Activated naive CD8-positive, alpha-beta T cell treated with anti-CD3 and anti-CD28 coated beads for 36 hours (primary cell): Measurements from ENCODE around the gene MYPOP. TPM values are rescaled to one million over a fixed set of nuclear protein-coding genes. Genes with fewer than 3 reads are reported as not detected.
A peak's percentile ranks its signal among the peaks of the same experiment; 100 is the strongest.
"Not testable (repeated sequence)": the region's sequence is repeated elsewhere in the genome, so short reads cannot be mapped to it uniquely, and the experiment has no call there.

ENCODE experiments used
- DNase-seq: peaks from one replicate; pipeline ENCODE4 v3.0.0; 2021
- H3K27ac Mint-ChIP-seq: one replicate; pipeline ENCODE4 v1.8.0; 2022; ENCODE audit warnings: mild to moderate bottlenecking, moderate library complexity, mixed read lengths
- H3K27me3 Mint-ChIP-seq: one replicate; pipeline ENCODE4 v1.8.0; 2022; ENCODE audit warnings: mild to moderate bottlenecking, mixed read lengths
- H3K36me3 Mint-ChIP-seq: one replicate; pipeline ENCODE4 v1.8.0; 2021; ENCODE audit warnings: mild to moderate bottlenecking, mixed read lengths
- H3K4me1 Mint-ChIP-seq: one replicate; pipeline ENCODE4 v1.8.0; 2021; ENCODE audit warnings: mixed read lengths
- H3K4me3 Mint-ChIP-seq: one replicate; pipeline ENCODE4 v1.8.0; 2022; ENCODE audit warnings: mild to moderate bottlenecking, moderate library complexity, mixed read lengths
- H3K9me3 Mint-ChIP-seq: one replicate; pipeline ENCODE4 v1.8.0; 2022; ENCODE audit warnings: mixed read lengths
- total RNA-seq, 2 experiments: library from RNA; stranded (reverse); gene quantifications; one replicate each; pipeline ENCODE4 v1.2.3, GENCODE V29; 2021

The MYPOP gene
- total RNA-seq, 2 experiments from 2014 or later: 3.9 TPM

DNA sequence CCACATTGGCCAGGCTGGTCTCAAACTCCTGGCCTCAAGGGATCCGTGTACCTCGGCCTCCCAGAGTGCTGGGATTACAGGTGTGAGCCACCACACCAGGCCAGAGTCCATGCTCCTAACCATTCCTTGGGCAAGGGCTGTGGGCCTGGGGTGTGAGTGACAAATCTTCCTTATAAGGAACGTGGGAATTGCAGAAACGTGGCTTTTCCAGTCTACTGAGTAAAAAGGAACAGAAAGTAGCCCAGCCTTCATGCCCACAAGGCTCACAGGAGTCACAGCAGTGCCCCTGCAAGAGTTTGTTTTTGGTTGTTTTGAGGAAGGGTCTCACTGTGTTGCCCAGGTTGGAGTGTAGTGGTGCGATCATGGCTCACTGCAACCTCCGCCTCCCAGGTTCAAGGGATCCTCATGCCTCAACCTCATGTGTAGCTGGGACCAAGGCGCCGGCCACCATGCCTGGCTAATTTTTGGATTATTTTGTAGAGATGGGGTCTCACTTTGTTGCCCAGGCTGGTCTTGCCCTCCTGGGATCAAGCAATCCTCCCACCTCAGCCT lies 5.1 kb downstream of the MYPOP start:
- no peaks in the 10 kb centered on the region for H3K9me3 Mint-ChIP-seq
- H3K4me3 Mint-ChIP-seq: no peak overlapping the region
- peaks cover 7% of the 10 kb centered on the region for H3K36me3 Mint-ChIP-seq
- H3K27ac Mint-ChIP-seq: no peak overlapping the region
- DNase-seq: no peak
- H3K4me1 Mint-ChIP-seq: peaks cover 11% of the 10 kb centered on the region
- no peaks in the 10 kb centered on the region for H3K27me3 Mint-ChIP-seq

DNA sequence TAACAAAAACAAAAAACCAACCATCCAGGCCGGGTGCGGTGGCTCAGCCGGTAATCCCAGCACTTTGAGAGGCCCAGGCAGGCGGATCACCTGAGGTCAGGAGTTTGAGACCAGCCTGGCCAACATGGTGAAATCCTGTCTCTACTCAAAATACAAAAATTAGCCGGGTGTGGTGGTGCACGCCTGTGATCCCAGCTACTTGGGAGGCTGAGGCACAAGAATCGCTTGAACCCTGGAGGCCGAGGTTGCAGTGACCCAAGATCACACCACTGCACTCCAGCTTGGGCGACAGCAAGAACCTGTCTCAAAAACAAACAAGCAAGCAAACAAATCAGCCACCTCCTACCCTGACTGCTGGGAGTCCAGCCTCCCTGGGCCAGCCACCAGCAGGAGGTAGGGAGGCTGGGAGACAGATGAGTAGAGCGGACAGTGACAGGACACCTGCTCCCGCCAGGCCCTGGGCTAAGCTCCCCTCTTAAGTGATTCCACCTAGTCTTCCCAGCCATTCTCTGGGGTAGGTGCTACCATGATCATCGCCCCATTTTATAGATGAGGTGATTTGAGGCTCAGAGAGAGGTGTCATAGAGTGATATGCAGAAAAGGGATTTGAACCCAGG lies 6.3 kb downstream of the MYPOP start:
- H3K4me3 Mint-ChIP-seq, DNase-seq, H3K27ac Mint-ChIP-seq, H3K9me3 Mint-ChIP-seq, H3K36me3 Mint-ChIP-seq, H3K27me3 Mint-ChIP-seq, H3K4me1 Mint-ChIP-seq: not testable (repeated sequence)

DNA sequence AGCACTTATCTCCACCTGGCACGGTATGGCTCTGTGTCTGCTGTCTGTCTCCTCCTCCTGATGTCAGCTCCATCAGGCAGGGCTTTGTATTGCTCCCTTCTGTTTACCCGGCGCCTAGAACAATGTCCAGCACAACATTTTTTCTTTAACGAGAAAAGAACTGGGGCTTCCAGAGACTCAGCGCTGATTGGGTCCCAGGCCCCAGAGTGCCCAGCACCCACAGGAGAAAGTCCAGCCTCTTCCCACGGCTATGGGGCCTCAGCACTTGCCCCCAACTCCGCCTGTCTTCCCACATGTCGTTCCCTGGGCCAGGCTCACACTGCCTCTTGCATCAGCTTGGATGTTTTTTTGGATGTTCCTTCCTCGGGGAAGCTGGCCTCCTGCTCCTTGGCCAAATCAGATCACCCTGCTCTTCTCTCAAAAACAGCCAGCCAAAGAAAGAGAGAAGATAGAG lies 6.9 kb downstream of the MYPOP start:
- Mint-ChIP-seq H3K27me3 (no peaks in the 10 kb centered on the region), H3K27ac (peak overlapping the region; percentile 35), H3K4me1 (peaks cover 5% of the 10 kb centered on the region), H3K4me3 (no peak overlapping the region), H3K9me3 (no peaks in the 10 kb centered on the region), H3K36me3 (peaks cover 7% of the 10 kb centered on the region)
- DNase-seq: no peak

DNA sequence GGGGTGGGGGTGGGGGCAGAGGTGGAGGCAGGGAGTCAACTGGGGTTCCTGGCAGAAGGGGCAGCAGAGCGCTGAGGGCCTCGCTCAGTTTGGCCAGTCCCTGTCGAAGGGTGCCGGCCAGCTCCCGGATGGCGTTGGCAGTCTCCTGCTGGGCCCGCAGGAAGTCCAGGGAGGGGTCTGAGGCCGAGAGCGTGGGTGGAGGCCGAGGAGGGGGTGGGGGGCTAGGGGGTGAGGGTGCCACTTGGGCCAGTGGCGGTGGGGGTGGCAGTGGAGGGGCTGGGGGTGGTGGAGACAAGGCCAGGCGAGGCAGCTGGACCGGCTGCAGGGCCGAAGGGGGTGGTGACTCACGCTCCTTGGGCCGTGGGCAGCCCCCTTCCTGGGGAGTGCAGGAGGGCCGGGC lies 11.5 kb downstream of the MYPOP start:
- Mint-ChIP-seq H3K9me3 (no peaks in the 10 kb centered on the region), H3K4me3 (no peak overlapping the region), H3K27me3 (no peaks in the 10 kb centered on the region), H3K4me1 (peaks cover 6% of the 10 kb centered on the region), H3K36me3 (peaks cover 6% of the 10 kb centered on the region), H3K27ac (no peak overlapping the region)
- DNase-seq: no peak

DNA sequence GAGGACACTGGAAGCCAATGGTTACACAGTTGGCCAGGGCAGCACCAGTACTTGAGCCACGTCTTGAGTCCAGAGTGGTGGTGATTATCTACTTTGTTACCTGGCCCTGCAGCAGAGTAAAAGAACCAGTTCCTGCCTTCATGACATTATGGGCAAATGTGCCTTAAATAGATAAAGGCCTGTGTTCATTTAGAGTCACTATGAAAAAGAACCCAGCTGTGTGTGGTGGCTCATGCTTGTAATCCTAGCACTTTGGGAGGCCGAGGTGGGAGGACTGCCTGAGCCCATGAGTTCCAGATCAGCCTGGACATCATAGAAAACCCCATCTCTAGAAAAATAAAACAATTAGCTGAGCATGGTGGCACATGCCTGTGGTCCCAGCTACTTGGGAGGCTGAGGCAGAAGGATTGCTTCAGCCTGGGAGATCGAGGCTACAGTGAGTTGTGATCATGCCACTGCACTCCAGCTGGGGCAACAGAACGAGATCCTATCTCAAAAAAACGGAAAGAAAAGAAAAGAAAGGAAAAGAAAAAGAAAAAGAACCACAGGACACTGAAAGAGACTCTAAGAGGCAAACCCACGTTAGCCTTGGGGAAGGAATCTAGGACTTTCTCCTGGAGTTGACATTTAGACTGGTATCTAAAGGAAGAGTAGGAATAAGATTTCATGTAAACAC lies 13.1 kb downstream of the MYPOP start:
- H3K36me3 Mint-ChIP-seq: no peaks in the 10 kb centered on the region
- H3K27me3 Mint-ChIP-seq: no peaks in the 10 kb centered on the region
- no peak for DNase-seq
- H3K27ac Mint-ChIP-seq: no peak overlapping the region
- no peak overlapping the region for H3K4me3 Mint-ChIP-seq
- H3K9me3 Mint-ChIP-seq: no peaks in the 10 kb centered on the region
- peaks cover 6% of the 10 kb centered on the region for H3K4me1 Mint-ChIP-seq

DNA sequence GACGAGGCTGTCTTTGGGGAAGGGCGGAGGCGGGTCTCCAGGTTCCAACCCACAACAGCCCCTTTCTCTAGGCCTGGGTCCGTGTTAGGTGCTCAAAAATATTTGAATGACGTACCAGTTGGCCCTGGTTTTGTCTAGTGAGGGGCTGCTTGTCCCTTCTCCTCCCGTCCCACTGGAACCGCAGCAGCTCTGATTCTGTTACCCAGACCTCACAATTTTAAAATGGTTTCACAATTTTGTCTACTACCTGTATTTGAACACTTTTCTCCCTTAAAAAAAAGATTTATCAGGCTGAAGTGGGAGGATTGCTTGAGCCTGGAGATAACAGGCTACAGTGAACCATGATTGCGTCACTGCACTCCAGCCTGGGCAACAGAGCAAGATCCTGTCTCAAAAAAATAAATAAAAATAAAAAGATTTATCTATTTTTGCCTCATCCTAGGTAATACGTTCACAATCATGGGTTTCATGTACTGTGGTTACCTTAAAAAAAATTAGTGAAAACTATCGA lies 15.2 kb downstream of the MYPOP start:
- Mint-ChIP-seq H3K27me3 (no peaks in the 10 kb centered on the region), H3K9me3 (no peaks in the 10 kb centered on the region), H3K4me3 (peak overlapping the region; percentile 91), H3K27ac (peak overlapping the region; percentile 93), H3K4me1 (peaks cover 12% of the 10 kb centered on the region), H3K36me3 (peaks cover 3% of the 10 kb centered on the region)
- DNase-seq: no peak

DNA sequence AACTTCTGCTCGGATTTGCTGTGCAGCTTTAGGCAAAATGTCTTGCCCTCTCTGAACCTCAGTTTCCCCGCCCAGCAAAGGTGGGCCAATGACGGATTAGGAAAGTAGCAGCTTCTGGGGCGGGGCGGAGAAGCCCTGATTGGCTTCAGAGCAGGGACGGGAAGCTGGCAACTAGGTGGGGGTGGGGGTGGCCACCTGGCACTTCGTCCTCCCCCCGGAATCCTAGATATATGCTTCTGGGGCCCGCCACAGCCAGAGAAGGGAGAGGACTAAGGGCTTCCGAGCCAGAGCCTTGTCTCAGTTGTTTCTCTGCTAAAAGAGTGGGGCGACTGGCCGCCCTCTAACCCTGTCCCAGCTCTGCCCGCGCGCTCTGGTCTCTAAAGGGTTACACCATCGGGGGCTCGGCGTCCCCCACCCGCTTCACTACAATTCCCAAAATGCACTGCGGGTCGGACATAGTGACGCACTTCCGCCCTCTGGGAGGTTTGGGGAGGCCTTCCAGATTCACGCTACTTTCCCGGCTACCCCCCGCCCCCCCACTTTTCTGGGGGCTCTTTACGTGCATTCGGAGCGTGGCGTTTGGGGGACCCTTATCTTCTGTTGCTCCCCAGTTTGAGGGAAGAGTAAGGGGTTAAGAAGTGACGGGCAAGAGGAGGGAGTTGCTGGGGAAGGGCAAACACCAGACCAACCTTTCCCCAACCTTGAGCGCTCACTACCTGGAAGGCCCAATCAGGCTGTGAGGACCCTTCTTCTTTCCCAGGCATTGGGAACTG lies 15.8 kb downstream of the MYPOP start:
- peak; percentile 89 for DNase-seq
- peaks cover 16% of the 10 kb centered on the region for H3K4me1 Mint-ChIP-seq
- H3K9me3 Mint-ChIP-seq: no peaks in the 10 kb centered on the region
- no peaks in the 10 kb centered on the region for H3K27me3 Mint-ChIP-seq
- H3K36me3 Mint-ChIP-seq: peaks cover 3% of the 10 kb centered on the region
- H3K27ac Mint-ChIP-seq: peak overlapping the region; percentile 93
- peak overlapping the region; percentile 91 for H3K4me3 Mint-ChIP-seq

DNA sequence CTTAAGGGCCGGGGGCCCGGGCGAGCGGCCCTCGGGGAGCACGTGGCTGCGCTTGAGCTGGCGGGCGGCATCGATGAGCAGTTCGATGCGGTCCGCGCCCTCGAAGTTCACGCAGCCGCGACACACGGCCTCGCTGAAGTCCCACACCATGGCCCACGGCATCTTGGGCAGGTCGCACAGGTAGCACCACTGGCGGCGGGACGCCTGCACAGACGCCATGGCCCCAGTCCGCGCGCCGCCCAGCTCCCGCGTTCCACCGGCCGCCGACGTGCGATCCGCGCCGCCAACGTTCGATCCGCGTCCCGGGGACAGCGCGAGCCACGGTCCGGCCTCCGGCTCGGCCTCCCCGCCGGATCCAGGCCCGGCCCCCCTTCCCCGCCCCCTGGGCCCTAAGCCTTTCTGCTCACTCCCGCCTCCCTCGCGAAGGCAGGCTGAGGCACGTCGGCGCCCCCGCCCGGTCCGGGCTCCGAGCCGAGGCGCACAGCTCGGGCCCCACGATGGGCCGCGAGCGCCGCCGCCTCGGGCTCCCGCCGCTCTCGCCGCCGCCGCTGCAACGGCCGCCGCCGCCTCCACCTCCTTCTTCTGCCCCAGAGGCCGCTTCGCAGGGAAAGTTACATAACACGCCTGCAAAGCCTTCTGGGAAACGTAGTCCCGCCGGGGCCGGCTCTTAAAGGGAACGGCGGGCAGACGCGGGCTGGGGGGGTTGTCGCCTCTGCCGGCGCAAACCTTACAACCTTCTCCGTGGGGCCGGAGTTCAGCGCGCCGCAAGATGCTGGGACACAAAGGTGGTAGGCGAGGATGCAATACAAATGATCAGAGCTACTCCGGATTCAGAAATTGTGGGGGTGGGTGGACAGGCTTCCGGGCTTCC lies 16.6 kb downstream of the MYPOP start, which contains the start of gene IRF2BP1:
Gene IRF2BP1 (minus strand): TSS at position 586 of the 871 bp plus-strand sequence. CDS start 367 bp downstream, at position 219.
- peak within 1 kb of the TSS; percentile 91 for H3K4me3 Mint-ChIP-seq
- DNase-seq: peak; percentile 89
- peaks cover 3% of the 10 kb centered on the region for H3K36me3 Mint-ChIP-seq
- no peaks in the 10 kb centered on the region for H3K27me3 Mint-ChIP-seq
- H3K27ac Mint-ChIP-seq: peak within 1 kb of the TSS; percentile 93
- no peaks in the 10 kb centered on the region for H3K9me3 Mint-ChIP-seq
- H3K4me1 Mint-ChIP-seq: peaks cover 21% of the 10 kb centered on the region

DNA sequence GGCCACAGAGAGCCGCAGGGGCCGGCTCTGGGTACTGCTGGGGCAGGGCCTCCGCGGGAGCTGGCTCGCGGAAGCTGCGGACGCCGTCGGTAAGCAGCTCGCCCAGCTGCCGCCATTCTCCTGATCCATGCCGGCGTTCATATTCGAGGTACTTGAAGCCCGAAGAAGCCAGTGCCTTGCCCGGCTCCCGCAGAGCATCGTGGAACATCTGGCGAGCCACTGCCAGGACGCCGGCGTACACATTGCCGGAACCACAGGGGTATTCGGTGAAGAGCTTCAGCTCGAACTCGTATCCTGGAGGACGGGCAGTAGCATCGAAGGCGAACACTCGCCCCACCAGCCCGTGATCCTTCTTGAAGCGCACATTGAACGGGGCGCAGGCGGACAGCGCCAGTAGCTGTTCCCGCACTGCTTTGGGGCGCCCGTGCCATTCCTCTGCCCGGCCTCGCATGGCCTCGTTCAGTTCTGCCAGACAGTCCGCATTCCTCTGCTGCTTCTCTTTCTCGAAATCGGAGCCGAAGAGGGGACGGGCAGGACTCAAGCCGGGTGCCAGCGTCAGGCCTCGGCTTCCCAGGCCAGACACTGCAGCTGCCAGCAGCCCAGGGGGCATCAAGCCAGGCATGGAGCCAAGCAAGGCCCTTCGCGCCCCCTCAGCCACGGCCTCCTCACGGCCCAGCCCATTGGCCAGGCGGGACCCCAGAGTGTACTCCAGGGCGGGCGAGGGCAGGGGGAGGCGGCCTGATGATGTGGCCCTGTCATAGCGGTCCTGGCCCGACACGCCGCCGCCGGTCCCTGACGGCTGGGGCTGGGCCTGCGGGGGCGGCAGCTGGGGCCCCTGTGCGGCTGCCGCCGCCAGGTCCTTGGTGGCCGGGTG lies 17.5 kb downstream of the MYPOP start:
- no peaks in the 10 kb centered on the region for H3K27me3 Mint-ChIP-seq
- no peaks in the 10 kb centered on the region for H3K9me3 Mint-ChIP-seq
- peak; percentile 72 for DNase-seq
- H3K36me3 Mint-ChIP-seq: peaks cover 3% of the 10 kb centered on the region
- peak overlapping the region; percentile 71 for H3K4me3 Mint-ChIP-seq
- peaks cover 21% of the 10 kb centered on the region for H3K4me1 Mint-ChIP-seq
- no peak overlapping the region for H3K27ac Mint-ChIP-seq

DNA sequence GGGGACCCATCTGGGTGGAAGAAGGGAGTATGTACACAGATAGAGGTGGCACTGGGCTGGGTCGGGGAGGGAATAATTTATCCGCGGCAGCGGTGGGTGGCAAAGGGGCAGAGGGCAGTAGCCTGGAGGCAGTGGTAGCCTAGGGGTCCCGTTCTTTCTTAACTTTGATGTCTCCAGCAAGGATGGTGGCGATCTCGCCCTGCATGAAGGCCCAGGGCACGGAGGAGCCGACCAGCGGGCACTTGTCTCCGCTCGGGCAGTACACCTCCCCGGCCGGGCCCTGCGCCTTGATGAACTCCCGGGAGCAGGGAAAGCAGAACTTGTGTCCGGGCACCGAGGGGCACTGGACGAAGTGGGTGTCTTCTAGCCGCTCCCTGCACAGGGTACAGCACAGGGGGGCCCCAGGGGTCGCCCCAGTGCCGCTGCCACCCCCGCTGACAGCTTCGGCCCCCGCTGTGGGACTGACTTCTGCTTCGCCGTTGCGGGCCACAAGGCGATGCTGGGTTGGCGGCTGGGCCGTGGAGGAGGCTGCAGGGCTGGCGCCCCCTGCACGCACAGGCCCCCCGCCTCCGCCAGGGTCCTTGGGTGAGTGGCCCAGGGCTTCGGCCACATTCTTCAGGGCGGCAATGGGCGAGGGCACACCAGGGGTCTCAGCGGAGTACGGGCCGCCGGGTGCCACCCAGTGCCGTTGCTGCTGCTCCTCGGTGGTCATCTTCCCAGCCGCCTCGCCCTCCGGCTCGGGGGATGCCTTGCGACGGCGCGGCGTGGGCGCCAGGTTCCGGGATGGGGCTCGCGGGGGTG lies 18.3 kb downstream of the MYPOP start:
- H3K27me3 Mint-ChIP-seq: no peaks in the 10 kb centered on the region
- H3K4me1 Mint-ChIP-seq: peaks cover 21% of the 10 kb centered on the region
- H3K4me3 Mint-ChIP-seq: peak overlapping the region; percentile 78
- H3K9me3 Mint-ChIP-seq: no peaks in the 10 kb centered on the region
- peaks cover 3% of the 10 kb centered on the region for H3K36me3 Mint-ChIP-seq
- no peak for DNase-seq
- H3K27ac Mint-ChIP-seq: no peak overlapping the region

DNA sequence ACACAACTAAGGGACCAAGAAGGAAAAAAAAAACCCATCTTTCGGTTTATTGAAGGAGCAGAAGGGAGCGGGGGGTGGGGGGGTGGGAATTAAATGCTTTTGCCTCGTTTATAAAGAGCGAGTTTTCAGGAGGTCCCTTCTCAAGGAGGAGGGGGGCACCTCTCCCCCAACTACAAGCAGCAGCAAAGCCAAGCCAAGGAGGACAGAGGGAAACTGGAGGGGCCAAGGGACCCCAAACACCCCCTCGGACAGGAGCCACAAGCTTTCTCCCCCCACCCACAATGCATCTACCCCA lies 18.9 kb downstream of the MYPOP start:
- DNase-seq: no peak
- no peaks in the 10 kb centered on the region for H3K9me3 Mint-ChIP-seq
- H3K27ac Mint-ChIP-seq: peak overlapping the region; percentile 49
- peak overlapping the region; percentile 78 for H3K4me3 Mint-ChIP-seq
- H3K36me3 Mint-ChIP-seq: peaks cover 3% of the 10 kb centered on the region
- no peaks in the 10 kb centered on the region for H3K27me3 Mint-ChIP-seq
- H3K4me1 Mint-ChIP-seq: peaks cover 21% of the 10 kb centered on the region

DNA sequence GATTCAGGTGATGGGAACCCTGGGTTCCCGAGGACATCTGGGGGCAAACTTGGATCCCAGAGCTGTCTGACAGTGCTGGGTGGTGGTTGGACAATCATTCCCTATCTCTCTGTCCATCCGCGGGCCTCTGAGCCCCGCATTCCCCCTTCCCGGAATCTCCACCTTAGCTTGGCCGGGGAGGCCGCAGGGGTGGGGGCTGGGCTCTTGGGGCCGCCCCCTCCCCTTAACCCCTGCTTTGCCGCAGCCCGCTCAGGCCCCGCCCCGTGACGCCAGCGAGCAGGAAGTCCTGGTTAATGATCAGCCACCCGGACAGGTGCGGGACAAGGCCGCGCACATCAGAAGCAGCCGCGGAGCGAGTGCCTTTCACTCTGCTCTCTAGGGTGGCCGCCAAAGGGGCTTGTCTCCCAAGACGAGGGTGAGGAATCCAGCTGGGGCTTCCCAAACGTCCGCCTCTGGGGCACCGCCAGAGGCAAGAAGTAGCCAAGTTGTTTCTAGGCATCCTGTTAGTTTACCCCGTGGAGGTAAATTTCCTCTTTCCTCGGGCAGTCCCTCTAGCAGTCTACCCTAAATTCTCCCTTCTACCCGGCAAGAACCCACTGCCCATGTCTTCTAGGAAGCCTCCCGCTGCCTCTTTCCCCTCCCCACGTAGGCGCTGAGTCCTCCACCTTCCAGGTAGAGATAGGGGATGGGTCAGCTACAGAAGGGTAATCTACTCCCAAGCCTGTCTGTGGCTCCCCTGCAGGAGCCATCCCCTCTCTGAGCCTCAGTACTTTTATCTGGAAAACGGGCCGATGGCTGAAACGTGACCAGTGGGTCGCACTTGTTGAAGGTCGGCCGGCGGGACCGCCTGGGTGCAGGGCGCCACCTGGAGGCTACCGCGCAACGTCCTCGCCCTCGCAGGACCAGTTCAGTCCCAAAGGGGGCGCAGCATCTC lies 19.5 kb downstream of the MYPOP start:
- Mint-ChIP-seq H3K27me3 (peaks cover 2% of the 10 kb centered on the region), H3K4me1 (peaks cover 21% of the 10 kb centered on the region), H3K27ac (peak overlapping the region; percentile 49), H3K36me3 (peaks cover 3% of the 10 kb centered on the region), H3K4me3 (peak overlapping the region; percentile 78), H3K9me3 (no peaks in the 10 kb centered on the region)
- peak; percentile 85 for DNase-seq
